GM23338 (cell line): Measurements from ENCODE around the gene PHF21A.

ENCODE experiments used
- CREB1 ChIP-seq: fragments of 250-450 bp; sonication (Bioruptor Pico); IDR thresholded peaks from 2 replicates; pipeline ENCODE4 v1.5.0; 2020; ENCODE audit warnings: low read depth, mild to moderate bottlenecking, moderate library complexity
- CTCF ChIP-seq, 2 experiments: fragments of 200-600 bp in 1 of 2; sonication (generic) in 1 of 2; conservative IDR thresholded peaks; 2 replicates each; pipeline versions ENCODE4 v1.5.1 to v1.6.1; 2016 to 2017; ENCODE audit warnings: antibody characterized with exemption in 2 of 2, low read depth in 2 of 2, mild to moderate bottlenecking in 2 of 2, moderate library complexity in 1 of 2
- EZH2 ChIP-seq: fragments of 200-600 bp; sonication (generic); IDR thresholded peaks from one replicate; pipeline ENCODE4 v1.8.0; 2017; ENCODE audit warnings: antibody characterized with exemption, mild to moderate bottlenecking, low read depth; ENCODE audit not compliant: unreplicated experiment
- EZH2phosphoT487 ChIP-seq: fragments of 200-600 bp; sonication (generic); IDR thresholded peaks from one replicate; pipeline ENCODE4 v1.8.1; 2018; ENCODE audit warnings: antibody characterized with exemption; ENCODE audit not compliant: unreplicated experiment
- JUNB ChIP-seq: IDR thresholded peaks from one replicate; pipeline ENCODE4 v1.6.1; 2016; ENCODE audit warnings: antibody characterized with exemption; ENCODE audit not compliant: unreplicated experiment
- NANOG ChIP-seq: IDR thresholded peaks from 2 replicates; pipeline ENCODE4 v1.6.1; 2016; ENCODE audit warnings: antibody characterized with exemption, borderline replicate concordance
- POLR2AphosphoS5 ChIP-seq: IDR thresholded peaks from 2 replicates; pipeline ENCODE4 v1.6.1; 2016; ENCODE audit warnings: antibody characterized with exemption, low read depth
- REST ChIP-seq: IDR thresholded peaks from one replicate; pipeline ENCODE4 v1.6.1; 2018; ENCODE audit warnings: antibody characterized with exemption; ENCODE audit not compliant: unreplicated experiment
- STAT1 ChIP-seq: IDR thresholded peaks from one replicate; pipeline ENCODE4 v1.6.1; 2016; ENCODE audit warnings: antibody characterized with exemption; ENCODE audit not compliant: unreplicated experiment
- ZNF114 ChIP-seq: fragments of 250-450 bp; sonication (Bioruptor Pico); IDR thresholded peaks from 2 replicates; pipeline ENCODE4 v1.5.0; 2020; ENCODE audit warnings: mild to moderate bottlenecking, moderate library complexity
- ZNF331 ChIP-seq: fragments of 250-450 bp; sonication (Bioruptor Pico); IDR thresholded peaks from 2 replicates; pipeline ENCODE4 v1.5.0; 2020; ENCODE audit warnings: low read depth, mild to moderate bottlenecking, moderate library complexity
- ZNF462 ChIP-seq: fragments of 250-450 bp; sonication (Bioruptor Pico); IDR thresholded peaks from 2 replicates; pipeline ENCODE4 v1.5.0; 2020; ENCODE audit warnings: mild to moderate bottlenecking, moderate library complexity

- TF ChIP-seq CTCF (conservative IDR thresholded peaks at IDR 0.05; ENCODE audit: low read depth in 2 of 2) (no peak), EZH2 (no peak), REST (no peak), POLR2AphosphoS5 (no peak), EZH2phosphoT487 (no peak), CREB1 (CRISPR knock-in tag) (no peak), NANOG (no peak), ZNF331 (no peak), STAT1 (no peak), ZNF462 (CRISPR knock-in tag) (no peak), JUNB (no peak), ZNF114 (CRISPR knock-in tag) (no peak)
These were observed 12.5 kb downstream of the PHF21A start for GRCh38 chr11:46108751-46109150.
